ENCODE results near the gene TRAPPC2L. TPM values are rescaled to one million over a fixed set of nuclear protein-coding genes. Genes with fewer than 3 reads are reported as not detected.

Gene TRAPPC2L
- total RNA-seq, 1 donor = 43.1 TPM

DNA sequence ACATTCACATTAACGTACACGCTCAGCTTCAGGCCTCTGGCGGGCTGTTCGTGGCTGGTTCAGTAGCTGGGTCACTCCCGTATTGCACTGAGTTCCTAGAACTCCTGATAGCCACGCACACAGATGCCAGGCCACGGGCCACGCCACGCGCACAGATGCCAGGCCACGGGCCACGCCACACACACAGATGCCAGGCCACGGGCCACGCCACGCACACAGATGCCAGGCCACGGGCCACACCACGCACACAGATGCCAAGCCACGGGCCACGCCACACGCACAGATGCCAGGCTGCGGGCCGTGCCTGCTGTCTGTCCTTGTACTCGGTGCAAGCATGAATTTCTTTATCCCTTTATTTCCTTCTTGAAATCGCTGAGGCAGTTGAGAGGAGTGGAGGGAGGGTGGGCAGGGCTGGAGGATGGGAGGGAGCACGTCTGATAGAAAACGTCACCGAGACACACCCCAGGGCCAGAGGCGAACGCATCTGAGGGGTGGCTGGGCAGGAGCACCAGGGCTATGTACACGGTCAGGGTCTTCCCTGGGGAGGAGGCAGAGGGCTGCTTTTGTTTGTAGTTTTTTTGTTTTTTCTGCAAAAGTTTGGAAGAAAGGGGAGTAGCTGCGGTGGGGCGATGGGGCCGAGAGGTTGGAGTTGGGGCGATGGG lies 18.1 kb downstream of the TRAPPC2L start:
- H3K27me3 ChIP-seq (ENCODE audit: insufficient read depth, low read length) = peaks cover 29% of the 10 kb centered on the region
- no peaks in the 10 kb centered on the region for H3K36me3 ChIP-seq (ENCODE audit: insufficient read depth, low read length)
- H3K4me3 ChIP-seq (ENCODE audit: insufficient read depth, low read length) = no peak overlapping the region
- H4K20me1 ChIP-seq (ENCODE audit: insufficient read depth, low read length) = no peaks in the 10 kb centered on the region
- H3K27ac ChIP-seq (ENCODE audit: low read depth, low read length) = no peak overlapping the region
- DNase-seq (ENCODE audit: insufficient read length, low spot score, missing footprints) = no peak
- no peaks in the 10 kb centered on the region for H3K9me3 ChIP-seq (ENCODE audit: low read depth, low read length)
- TF ChIP-seq, protein P1, sequence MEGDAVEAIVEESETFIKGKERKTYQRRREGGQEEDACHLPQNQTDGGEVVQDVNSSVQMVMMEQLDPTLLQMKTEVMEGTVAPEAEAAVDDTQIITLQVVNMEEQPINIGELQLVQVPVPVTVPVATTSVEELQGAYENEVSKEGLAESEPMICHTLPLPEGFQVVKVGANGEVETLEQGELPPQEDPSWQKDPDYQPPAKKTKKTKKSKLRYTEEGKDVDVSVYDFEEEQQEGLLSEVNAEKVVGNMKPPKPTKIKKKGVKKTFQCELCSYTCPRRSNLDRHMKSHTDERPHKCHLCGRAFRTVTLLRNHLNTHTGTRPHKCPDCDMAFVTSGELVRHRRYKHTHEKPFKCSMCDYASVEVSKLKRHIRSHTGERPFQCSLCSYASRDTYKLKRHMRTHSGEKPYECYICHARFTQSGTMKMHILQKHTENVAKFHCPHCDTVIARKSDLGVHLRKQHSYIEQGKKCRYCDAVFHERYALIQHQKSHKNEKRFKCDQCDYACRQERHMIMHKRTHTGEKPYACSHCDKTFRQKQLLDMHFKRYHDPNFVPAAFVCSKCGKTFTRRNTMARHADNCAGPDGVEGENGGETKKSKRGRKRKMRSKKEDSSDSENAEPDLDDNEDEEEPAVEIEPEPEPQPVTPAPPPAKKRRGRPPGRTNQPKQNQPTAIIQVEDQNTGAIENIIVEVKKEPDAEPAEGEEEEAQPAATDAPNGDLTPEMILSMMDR (IDR thresholded peaks at IDR 0.05; ENCODE audit: extremely low read depth, low read depth, low read length) = no peak
- no peaks in the 10 kb centered on the region for H3K4me1 ChIP-seq (ENCODE audit: insufficient read depth, low read length)
- no peaks in the 10 kb centered on the region for H3K79me2 ChIP-seq (ENCODE audit: insufficient read depth, low read length)
- no peak overlapping the region for H3K4me2 ChIP-seq (ENCODE audit: insufficient read depth, low read length)
- no peak overlapping the region for H2AFZ ChIP-seq (ENCODE audit: low read length)

GRCh38 chr16:88875703-88876234 lies 18.8 kb downstream of the TRAPPC2L start:
- H3K27me3 ChIP-seq (ENCODE audit: insufficient read depth, low read length) = peaks cover 27% of the 10 kb centered on the region
- H3K9me3 ChIP-seq (ENCODE audit: low read depth, low read length) = no peaks in the 10 kb centered on the region
- no peaks in the 10 kb centered on the region for H3K79me2 ChIP-seq (ENCODE audit: insufficient read depth, low read length)
- no peak overlapping the region for H3K27ac ChIP-seq (ENCODE audit: low read depth, low read length)
- no peaks in the 10 kb centered on the region for H3K4me1 ChIP-seq (ENCODE audit: insufficient read depth, low read length)
- H3K36me3 ChIP-seq (ENCODE audit: insufficient read depth, low read length) = no peaks in the 10 kb centered on the region
- no peaks in the 10 kb centered on the region for H4K20me1 ChIP-seq (ENCODE audit: insufficient read depth, low read length)
- H3K4me3 ChIP-seq (ENCODE audit: insufficient read depth, low read length) = no peak overlapping the region
- TF ChIP-seq, protein P1 (IDR thresholded peaks at IDR 0.05; ENCODE audit: extremely low read depth, low read depth, low read length) = no peak
- no peak for DNase-seq (ENCODE audit: insufficient read length, low spot score, missing footprints)
- H3K4me2 ChIP-seq (ENCODE audit: insufficient read depth, low read length) = no peak overlapping the region
- H2AFZ ChIP-seq (ENCODE audit: low read length) = no peak overlapping the region

DNA sequence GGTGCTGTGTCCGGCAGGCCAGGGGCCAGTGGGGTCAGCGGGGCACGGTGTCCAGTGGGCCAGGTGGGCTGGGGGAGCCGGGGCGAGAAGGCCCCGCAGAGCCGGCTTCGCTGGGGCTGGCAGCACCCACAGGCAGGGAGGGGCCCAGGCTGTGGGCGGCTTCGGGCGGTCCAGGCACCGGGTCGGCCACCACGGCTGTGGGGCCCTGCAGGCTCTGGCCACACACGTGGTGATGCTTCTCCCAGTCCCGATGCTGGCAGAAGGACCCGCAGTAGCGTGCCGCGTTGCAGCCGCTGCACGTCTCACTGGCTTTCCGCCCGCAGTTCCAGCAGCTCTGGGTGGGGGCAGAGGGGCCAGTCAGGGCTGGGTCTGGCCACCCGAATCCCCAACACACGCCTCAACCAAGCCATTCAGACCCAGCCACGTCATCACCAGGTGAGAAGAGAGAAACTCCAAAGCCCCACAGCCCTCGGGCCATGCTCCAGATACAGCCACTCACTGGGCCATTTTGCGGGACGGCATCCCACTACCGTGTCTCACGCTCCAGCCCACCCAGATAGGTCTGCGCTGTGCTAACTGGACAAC lies 20.1 kb downstream of the TRAPPC2L start:
- H3K27me3 ChIP-seq (ENCODE audit: insufficient read depth, low read length) = peaks cover 28% of the 10 kb centered on the region
- TF ChIP-seq, protein P1 (IDR thresholded peaks at IDR 0.05; ENCODE audit: extremely low read depth, low read depth, low read length) = no peak
- DNase-seq (ENCODE audit: insufficient read length, low spot score, missing footprints) = no peak

DNA sequence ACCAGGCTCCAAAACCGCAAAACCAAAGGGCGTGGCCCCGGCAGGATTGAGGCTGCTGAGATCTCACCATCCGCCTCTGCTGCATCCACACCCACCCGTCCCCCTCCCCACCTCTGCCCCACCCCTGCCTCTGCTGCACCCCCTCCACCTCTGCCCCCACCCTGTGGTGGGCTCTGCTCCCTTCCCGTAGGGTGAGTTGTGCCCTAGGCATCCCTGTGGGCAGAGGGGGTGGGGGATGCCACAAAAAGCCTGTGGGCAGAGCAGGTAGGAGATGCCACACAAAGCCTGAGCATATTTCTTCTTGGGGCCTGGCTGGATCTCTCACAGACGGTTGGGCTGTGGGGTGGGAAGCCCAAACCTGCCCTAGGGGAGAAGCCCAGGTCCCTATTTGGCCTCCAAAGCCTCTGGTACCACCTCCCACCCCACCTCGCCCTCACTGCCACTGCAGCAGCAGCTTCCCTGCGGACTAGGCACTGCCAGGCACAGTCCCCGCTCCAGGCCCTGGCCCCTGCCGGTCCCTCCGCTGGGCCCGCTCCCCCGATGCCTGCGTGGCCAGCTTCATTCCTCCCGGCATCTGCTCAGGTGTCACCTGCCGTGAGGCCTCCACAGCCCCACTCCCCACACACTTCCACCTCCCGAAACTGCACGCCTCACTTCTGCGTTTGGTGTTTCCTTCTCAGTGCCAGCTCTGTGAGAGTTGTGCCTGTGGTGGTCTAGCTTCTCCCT lies 20.8 kb downstream of the TRAPPC2L start:
- Histone ChIP-seq H3K36me3 (ENCODE audit: insufficient read depth, low read length) (no peaks in the 10 kb centered on the region), H4K20me1 (ENCODE audit: insufficient read depth, low read length) (no peaks in the 10 kb centered on the region), H3K9me3 (ENCODE audit: low read depth, low read length) (no peaks in the 10 kb centered on the region), H3K4me1 (ENCODE audit: insufficient read depth, low read length) (no peaks in the 10 kb centered on the region), H3K27ac (ENCODE audit: low read depth, low read length) (no peak overlapping the region), H2AFZ (ENCODE audit: low read length) (no peak overlapping the region), H3K27me3 (ENCODE audit: insufficient read depth, low read length) (peaks cover 26% of the 10 kb centered on the region), H3K4me2 (ENCODE audit: insufficient read depth, low read length) (no peak overlapping the region), H3K4me3 (ENCODE audit: insufficient read depth, low read length) (no peak overlapping the region), H3K79me2 (ENCODE audit: insufficient read depth, low read length) (no peaks in the 10 kb centered on the region)
- no peak for DNase-seq (ENCODE audit: insufficient read length, low spot score, missing footprints)
- TF ChIP-seq, protein P1 (IDR thresholded peaks at IDR 0.05; ENCODE audit: extremely low read depth, low read depth, low read length) = no peak

More for the DNA sequence above, 20.1 kb downstream of the TRAPPC2L start:
- no peaks in the 10 kb centered on the region for H3K4me1 ChIP-seq (ENCODE audit: insufficient read depth, low read length)
- H3K27ac ChIP-seq (ENCODE audit: low read depth, low read length) = no peak overlapping the region
- no peaks in the 10 kb centered on the region for H3K36me3 ChIP-seq (ENCODE audit: insufficient read depth, low read length)
- H3K4me2 ChIP-seq (ENCODE audit: insufficient read depth, low read length) = no peak overlapping the region
- H2AFZ ChIP-seq (ENCODE audit: low read length) = no peak overlapping the region
- no peak overlapping the region for H3K4me3 ChIP-seq (ENCODE audit: insufficient read depth, low read length)
- H4K20me1 ChIP-seq (ENCODE audit: insufficient read depth, low read length) = no peaks in the 10 kb centered on the region
- no peaks in the 10 kb centered on the region for H3K9me3 ChIP-seq (ENCODE audit: low read depth, low read length)
- no peaks in the 10 kb centered on the region for H3K79me2 ChIP-seq (ENCODE audit: insufficient read depth, low read length)

Data from osteoblast (primary cell).